ENCODE measurements around the gene TNFAIP8. TPM values are rescaled to one million over a fixed set of nuclear protein-coding genes. Genes with fewer than 3 reads are reported as not detected.

The TNFAIP8 gene
- polyA plus RNA-seq, 1 experiment, result 11.3 TPM

DNA sequence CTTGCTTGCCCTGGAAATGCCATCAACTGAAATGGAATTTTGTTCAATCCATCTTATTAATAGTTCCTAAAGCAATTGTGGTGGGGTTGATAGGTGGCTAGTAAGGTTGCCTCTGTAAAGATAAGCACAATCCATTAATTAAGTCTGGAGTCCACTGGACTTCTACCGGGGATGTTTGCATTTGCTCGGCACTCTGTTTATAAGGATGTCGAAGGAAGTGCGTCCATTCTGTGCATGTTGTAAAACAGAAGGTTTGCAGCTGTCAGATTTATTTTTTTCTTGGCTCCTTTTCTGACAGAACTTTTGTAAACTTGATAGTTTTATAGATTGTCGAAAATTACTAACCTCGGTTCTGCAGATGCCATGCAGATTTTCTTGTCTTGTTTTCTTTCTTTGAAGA lies 12.8 kb upstream of the TNFAIP8 start:
- CTCF ChIA-PET, result interaction anchor here (1.0 to 3.4 kb wide), 2 partner anchors 8 to 69 kb away, joined by 3 to 8 read pairs; no protein-coding TSS in a partner anchor
- H3K36me3 ChIP-seq (ENCODE audit: control insufficient read depth, insufficient read depth, low read length), result no peaks in the 10 kb centered on the region
- POLR2A ChIA-PET, result no interaction called here
- no peak overlapping the region for H3K4me3 ChIP-seq (ENCODE audit: low read depth, low read length)
- no peak for DNase-seq (ENCODE audit: low read depth)
- no peak for TF ChIP-seq CTCF (IDR thresholded peaks at IDR 0.05; ENCODE audit: insufficient read depth, low read depth, low read length)
- H3K27me3 ChIP-seq (ENCODE audit: control insufficient read depth, insufficient read depth, low read length), result no peaks in the 10 kb centered on the region

GRCh38 chr5:119343766-119344165 lies 12.1 kb upstream of the TNFAIP8 start:
- H3K4me3 ChIP-seq (ENCODE audit: low read depth, low read length), result no peak overlapping the region
- TF ChIP-seq CTCF (IDR thresholded peaks at IDR 0.05; ENCODE audit: insufficient read depth, low read depth, low read length), result no peak
- CTCF ChIA-PET, result interaction anchor here (1.0 to 3.4 kb wide), 3 partner anchors 9 to 68 kb away, joined by 3 to 8 read pairs (median 4); partner anchors contain the start of gene TNFAIP8
- no peak for DNase-seq (ENCODE audit: low read depth)
- no peaks in the 10 kb centered on the region for H3K36me3 ChIP-seq (ENCODE audit: control insufficient read depth, insufficient read depth, low read length)
- POLR2A ChIA-PET, result no interaction called here
- no peaks in the 10 kb centered on the region for H3K27me3 ChIP-seq (ENCODE audit: control insufficient read depth, insufficient read depth, low read length)

DNA sequence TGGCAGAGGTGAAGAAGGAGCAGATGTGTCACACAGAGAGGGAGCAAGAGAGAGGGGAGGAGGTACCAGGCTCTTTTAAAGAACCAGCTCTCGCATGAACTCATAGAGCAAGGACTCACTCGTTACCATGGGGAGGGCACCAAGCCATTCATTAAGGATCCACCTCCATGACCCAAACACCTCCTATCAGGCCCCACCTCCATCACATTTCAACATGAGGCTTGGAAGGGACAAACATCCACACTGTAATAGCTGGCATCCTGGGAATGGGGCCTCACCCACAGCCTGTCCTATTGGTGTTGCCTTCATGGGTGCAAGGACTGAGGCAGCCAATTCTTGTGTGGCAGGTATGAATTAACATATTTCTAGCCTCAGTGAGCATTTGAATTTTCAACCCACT lies 11.6 kb upstream of the TNFAIP8 start:
- no peak for DNase-seq (ENCODE audit: low read depth)
- H3K27me3 ChIP-seq (ENCODE audit: control insufficient read depth, insufficient read depth, low read length), result no peaks in the 10 kb centered on the region
- ChIA-PET CTCF (interaction anchor here (0.8 to 3.4 kb wide), 4 partner anchors 9 to 68 kb away, joined by 3 to 8 read pairs (median 4); partner anchors contain the start of gene TNFAIP8), POLR2A (no interaction called here)
- TF ChIP-seq CTCF (IDR thresholded peaks at IDR 0.05; ENCODE audit: insufficient read depth, low read depth, low read length), result no peak
- H3K4me3 ChIP-seq (ENCODE audit: low read depth, low read length), result no peak overlapping the region
- no peaks in the 10 kb centered on the region for H3K36me3 ChIP-seq (ENCODE audit: control insufficient read depth, insufficient read depth, low read length)

GRCh38 chr5:119345861-119346260 lies 10.0 kb upstream of the TNFAIP8 start:
- no peak for DNase-seq (ENCODE audit: low read depth)
- no peaks in the 10 kb centered on the region for H3K27me3 ChIP-seq (ENCODE audit: control insufficient read depth, insufficient read depth, low read length)
- ChIA-PET CTCF (interaction anchor here (1.5 to 2.9 kb wide), 2 partner anchors 10 to 66 kb away, joined by 5 to 12 read pairs; partner anchors contain the start of gene TNFAIP8), POLR2A (no interaction called here)
- H3K36me3 ChIP-seq (ENCODE audit: control insufficient read depth, insufficient read depth, low read length), result no peaks in the 10 kb centered on the region
- no peak overlapping the region for H3K4me3 ChIP-seq (ENCODE audit: low read depth, low read length)
- TF ChIP-seq CTCF (IDR thresholded peaks at IDR 0.05; ENCODE audit: insufficient read depth, low read depth, low read length), result no peak

DNA sequence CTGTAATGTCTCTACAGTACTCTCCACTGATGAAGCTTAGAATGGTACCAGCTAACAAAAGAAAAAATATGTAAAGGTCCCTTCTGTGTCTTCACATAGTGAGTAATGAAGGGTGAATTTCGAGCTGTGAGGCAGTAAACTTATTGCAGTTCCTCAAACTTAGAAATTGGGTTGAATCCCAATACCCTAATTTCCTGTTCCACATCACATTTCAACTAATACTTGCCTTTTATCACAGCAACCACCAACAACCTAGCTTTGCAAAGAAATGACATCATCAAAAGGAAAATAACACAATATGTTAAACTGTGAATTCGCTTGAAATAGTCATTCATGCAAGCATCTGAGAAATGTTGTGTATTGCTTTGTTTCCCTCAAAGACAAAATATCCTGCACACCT lies 9.4 kb upstream of the TNFAIP8 start:
- ChIA-PET POLR2A (no interaction called here), CTCF (interaction anchor here (1.5 to 2.9 kb wide), 2 partner anchors 10 to 66 kb away, joined by 5 to 12 read pairs; partner anchors contain the start of gene TNFAIP8)
- DNase-seq (ENCODE audit: low read depth), result no peak
- no peaks in the 10 kb centered on the region for H3K27me3 ChIP-seq (ENCODE audit: control insufficient read depth, insufficient read depth, low read length)
- no peak overlapping the region for H3K4me3 ChIP-seq (ENCODE audit: low read depth, low read length)
- no peaks in the 10 kb centered on the region for H3K36me3 ChIP-seq (ENCODE audit: control insufficient read depth, insufficient read depth, low read length)
- no peak for TF ChIP-seq CTCF (IDR thresholded peaks at IDR 0.05; ENCODE audit: insufficient read depth, low read depth, low read length)
